GM21515 (cell line): ENCODE measurements around the gene GAP43.

ENCODE experiments used
- ATAC-seq: cut with Tn5 transposase; IDR thresholded peaks from one replicate; pipeline ENCODE4 v1.9.1; 2021; ENCODE audit not compliant: unreplicated experiment

The GAP43 gene

GRCh38 chr3:115627180-115628074 lies 4.1 kb downstream of the GAP43 start:
- peak; percentile 85 for ATAC-seq

- peak; percentile 50 for ATAC-seq
Measured at GRCh38 chr3:115628075-115628412, 4.7 kb downstream of the GAP43 start.

GRCh38 chr3:115630850-115631249 lies 7.5 kb downstream of the GAP43 start:
- no peak for ATAC-seq

GRCh38 chr3:115632026-115632425 lies 8.7 kb downstream of the GAP43 start:
- ATAC-seq = no peak

GRCh38 chr3:115633467-115633866 lies 10.2 kb downstream of the GAP43 start:
- no peak for ATAC-seq

- no peak for ATAC-seq
Measured at GRCh38 chr3:115634052-115634451, 10.7 kb downstream of the GAP43 start.

- ATAC-seq = no peak
Measured at GRCh38 chr3:115635406-115635805, 12.1 kb downstream of the GAP43 start.

- ATAC-seq = no peak
Measured at GRCh38 chr3:115638241-115638640, 14.9 kb downstream of the GAP43 start.

GRCh38 chr3:115638991-115639390 lies 15.7 kb downstream of the GAP43 start:
- ATAC-seq = no peak

- ATAC-seq = no peak
Measured at GRCh38 chr3:115644391-115644790, 21.1 kb downstream of the GAP43 start.

- ATAC-seq = no peak
Measured at GRCh38 chr3:115646027-115646690, 22.8 kb downstream of the GAP43 start.

GRCh38 chr3:115648559-115648958 lies 25.2 kb downstream of the GAP43 start:
- no peak for ATAC-seq

- peak; percentile 61 for ATAC-seq
Measured at GRCh38 chr3:115651087-115651486, 27.8 kb downstream of the GAP43 start.

GRCh38 chr3:115651599-115651998 lies 28.3 kb downstream of the GAP43 start:
- peak; percentile 36 for ATAC-seq

- ATAC-seq = peak; percentile 64
Measured at GRCh38 chr3:115652738-115653137, 29.4 kb downstream of the GAP43 start.

GRCh38 chr3:115655761-115656282 lies 32.5 kb downstream of the GAP43 start:
- no peak for ATAC-seq

- ATAC-seq = no peak
Measured at GRCh38 chr3:115657168-115657567, 33.9 kb downstream of the GAP43 start.

GRCh38 chr3:115658032-115658336 lies 34.7 kb downstream of the GAP43 start:
- no peak for ATAC-seq

GRCh38 chr3:115658337-115659181 lies 35.2 kb downstream of the GAP43 start:
- ATAC-seq = peak; percentile 85

- peak; percentile 26 for ATAC-seq
Measured at GRCh38 chr3:115659253-115660220, 36.2 kb downstream of the GAP43 start.
